C4-2B (cell line): ENCODE data around the gene SAMD13.

Experiments
- CTCF ChIP-seq: fragments of 450-650 bp; conservative IDR thresholded peaks from 2 replicates; pipeline ENCODE4 v1.5.1; 2017; ENCODE audit warnings: mild to moderate bottlenecking
- ZFX ChIP-seq: fragments of 450-650 bp; IDR thresholded peaks from 2 replicates; pipeline ENCODE4 v1.6.1; 2017

- TF ChIP-seq CTCF (no peak), ZFX (no peak)
Measured at GRCh38 chr1:84269306-84269705, 32.2 kb upstream of the SAMD13 start.
